Frontal cortex (tissue), 4 donors: ENCODE data around the gene GPALPP1. TPM values are rescaled to one million over a fixed set of nuclear protein-coding genes. Genes with fewer than 3 reads are reported as not detected.
"Not testable (repeated sequence)": the region's sequence is repeated elsewhere in the genome, so short reads cannot be mapped to it uniquely, and the experiment has no call there.

ENCODE experiments used
- DNase-seq, 2 donors: peaks; one replicate each; pipeline ENCODE4 v3.0.0; 2012; ENCODE audit warnings: low spot score in 2 of 2
- FAIRE-seq: peaks from 2 replicates; lab custom pipeline; 2012; peaks lifted over from hg19 to GRCh38; lab: Jason Lieb, UNC
- small RNA-seq: library from RNA; depleted of rRNA; stranded (forward); fragments of <200 nt; gene quantifications from one replicate; pipeline ENCODE3, GENCODE V24; 2014
- total RNA-seq: library from RNA; depleted of rRNA; stranded (reverse); fragments of >200 nt; gene quantifications from one replicate; pipeline ENCODE4 v1.2.3, GENCODE V29; 2014
- donor health status: control.
- donor health status: control.
- donor health status: control.

GPALPP1 gene
- total RNA-seq, 1 donor from 2014 or later: 46.9 TPM

- no peak for FAIRE-seq
- no peak for DNase-seq
Observed at GRCh38 chr13:45055902-45056648, 66.7 kb downstream of the GPALPP1 start.

- FAIRE-seq (no peak), DNase-seq (no peak)
Observed at GRCh38 chr13:45060062-45060461, 70.7 kb downstream of the GPALPP1 start.

- FAIRE-seq (no peak), DNase-seq (no peak)
Observed at GRCh38 chr13:45063261-45063860, 74.0 kb downstream of the GPALPP1 start.

GRCh38 chr13:45063889-45064288 is 74.6 kb downstream of the GPALPP1 start:
- FAIRE-seq, DNase-seq: not testable (repeated sequence)

- DNase-seq: no peak
Observed at GRCh38 chr13:45064889-45065288, 75.6 kb downstream of the GPALPP1 start.

GRCh38 chr13:45068036-45069001 is 79.0 kb downstream of the GPALPP1 start:
- no peak for FAIRE-seq
- no peak for DNase-seq

More at GRCh38 chr13:45064889-45065288, 75.6 kb downstream of the GPALPP1 start:
- no peak for FAIRE-seq

- FAIRE-seq: no peak
- no peak for DNase-seq
Observed at GRCh38 chr13:45073809-45074208, 84.5 kb downstream of the GPALPP1 start.

GRCh38 chr13:45074721-45075120 is 85.4 kb downstream of the GPALPP1 start:
- DNase-seq (no peak), FAIRE-seq (no peak)

GRCh38 chr13:45078003-45078402 is 88.7 kb downstream of the GPALPP1 start:
- no peak for FAIRE-seq
- DNase-seq: no peak

Small RNAs within 50 kb of the gene (small RNA-seq; reads per million reads assigned to genes)
- gene RN7SL49P: not detected

Other genes starting within 250 kb of the GPALPP1 start
- gene NUFIP1, start 67 bp upstream of the GPALPP1 start, total RNA-seq: 6.9 TPM
- 20.4 TPM for gene GTF2F2, start 131.0 kb downstream of the GPALPP1 start, total RNA-seq
- gene KCTD4, start 211.5 kb downstream of the GPALPP1 start, total RNA-seq: 4.5 TPM